Inflammatory macrophage treated with lipopolysaccharide for 4 hours (primary cell): Measurements from ENCODE around the gene TGIF1.

Experiments
- DNase-seq: peaks from one replicate; pipeline ENCODE4 v3.0.0-alpha.2; 2020

Gene TGIF1

GRCh38 chr18:3440341-3440740 is 9.6 kb upstream of the TGIF1 start:
- DNase-seq = no peak

GRCh38 chr18:3441290-3441689 is 8.7 kb upstream of the TGIF1 start:
- peak; percentile 32 for DNase-seq

DNA sequence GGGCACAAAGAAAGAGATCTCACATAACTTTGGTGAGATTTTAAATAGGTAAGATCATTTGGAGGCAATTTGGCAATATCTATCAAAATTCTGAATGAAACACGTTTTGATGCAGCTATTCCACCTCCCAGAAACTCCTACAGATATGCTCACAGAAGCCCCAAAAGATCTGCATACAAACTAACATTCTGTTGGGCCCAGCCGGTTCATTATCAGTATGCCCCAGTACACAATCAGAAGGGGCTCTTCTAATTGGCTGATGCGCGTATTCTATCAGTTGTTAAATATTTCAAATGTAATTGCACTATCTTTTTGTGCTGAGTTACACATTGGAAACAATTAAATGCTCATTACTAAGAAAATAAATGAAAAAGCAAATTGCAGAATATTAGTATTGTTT is 7.1 kb upstream of the TGIF1 start:
- no peak for DNase-seq

DNA sequence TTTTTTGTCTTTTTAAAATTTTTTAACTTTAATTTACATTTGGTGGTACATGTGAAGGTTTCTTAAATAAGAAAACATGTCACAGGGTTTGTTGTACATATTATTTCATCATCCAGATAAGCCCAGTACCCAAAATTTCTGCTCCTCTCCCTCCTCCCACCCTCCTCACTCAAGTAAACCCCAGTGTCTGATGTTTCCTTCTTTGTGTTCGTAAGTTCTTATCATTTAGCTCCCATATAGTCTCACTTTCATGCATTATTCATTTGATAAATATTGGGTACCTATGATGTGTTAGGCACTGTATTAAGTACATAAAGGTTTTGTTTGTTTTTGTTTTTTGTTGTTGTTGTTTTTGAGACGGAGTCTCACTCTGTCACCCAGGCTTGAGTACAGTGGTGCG is 5.7 kb upstream of the TGIF1 start:
- no peak for DNase-seq

- no peak for DNase-seq
These were observed 5.0 kb upstream of the TGIF1 start for GRCh38 chr18:3444954-3445353.

- DNase-seq = peak; percentile 45
These were observed 2.7 kb upstream of the TGIF1 start for GRCh38 chr18:3447068-3447894.

DNA sequence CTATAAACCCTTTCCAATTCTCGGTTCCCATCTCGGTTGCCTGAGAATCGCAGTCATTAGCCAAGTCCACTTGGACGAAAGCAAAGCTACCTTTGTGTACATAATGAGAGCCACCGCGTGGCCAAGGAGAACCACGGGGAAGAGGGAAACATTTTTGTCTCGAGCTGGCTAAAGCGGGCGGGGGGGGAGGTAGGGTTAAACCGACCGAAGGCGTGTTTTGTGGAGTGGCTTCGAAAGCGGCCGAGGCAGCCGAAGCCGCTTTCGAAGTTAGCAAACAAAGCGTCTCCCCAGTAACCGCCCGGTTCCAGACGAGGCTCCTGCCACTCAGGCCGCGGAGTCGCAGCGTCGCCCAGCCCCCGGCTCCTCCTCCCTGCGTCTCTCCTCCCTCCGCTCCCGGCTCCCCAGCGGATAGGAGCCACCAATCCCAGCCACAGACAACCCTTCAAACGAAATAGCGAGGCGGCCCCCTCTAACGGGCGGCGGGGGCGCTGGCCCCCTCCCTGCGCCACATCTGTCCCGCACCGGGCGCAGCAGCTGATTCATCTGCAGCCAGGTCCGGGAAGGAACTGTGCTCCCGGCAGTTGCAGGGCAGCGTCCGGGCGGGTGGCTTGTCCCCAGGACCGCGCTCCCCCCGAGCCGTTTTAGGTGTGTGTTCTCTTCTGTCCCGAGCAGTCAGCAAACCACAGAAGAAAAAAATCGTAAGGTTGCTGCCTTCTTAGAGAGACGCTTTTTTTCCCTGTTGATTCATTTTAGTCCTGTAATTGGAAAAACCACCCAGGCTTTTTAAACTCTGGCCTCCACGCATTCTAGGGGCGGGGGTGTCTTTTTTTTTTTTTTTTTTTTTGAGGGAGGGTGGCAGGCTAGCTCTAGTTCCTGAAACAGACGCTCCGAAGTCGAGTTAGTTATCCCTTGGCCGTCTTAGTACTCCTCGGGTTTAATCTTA is 1.8 kb upstream of the TGIF1 start:
- peak; percentile 97 for DNase-seq

- peak; percentile 99 for DNase-seq
These were observed 997 bp upstream of the TGIF1 start for GRCh38 chr18:3448838-3449511.

DNA sequence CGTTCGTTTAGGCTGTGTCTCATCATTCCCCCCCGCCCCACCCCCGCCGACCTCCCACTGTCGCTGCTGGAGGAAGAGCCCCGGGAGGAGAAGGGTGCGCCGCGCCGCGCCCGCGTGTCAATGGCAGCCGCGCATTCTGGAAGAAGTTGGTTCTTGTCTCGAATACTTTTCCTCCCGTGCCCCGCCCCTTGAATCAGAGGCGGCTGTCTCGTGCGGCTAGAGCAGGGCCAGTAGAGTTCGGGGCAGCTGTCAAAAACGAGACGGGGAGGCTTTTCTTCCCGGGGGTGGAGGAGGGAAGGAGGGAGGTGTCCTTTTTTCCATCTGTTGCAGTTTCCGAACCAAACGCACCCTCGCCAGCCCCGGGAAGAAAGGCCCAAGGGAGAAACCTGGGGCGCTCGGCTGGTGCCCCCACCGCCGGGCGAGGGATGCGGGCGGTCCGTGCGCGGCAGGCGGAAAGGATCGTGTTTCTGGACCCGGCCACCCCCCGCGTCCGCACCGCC is 410 bp upstream of the TGIF1 start:
- no peak for DNase-seq

DNA sequence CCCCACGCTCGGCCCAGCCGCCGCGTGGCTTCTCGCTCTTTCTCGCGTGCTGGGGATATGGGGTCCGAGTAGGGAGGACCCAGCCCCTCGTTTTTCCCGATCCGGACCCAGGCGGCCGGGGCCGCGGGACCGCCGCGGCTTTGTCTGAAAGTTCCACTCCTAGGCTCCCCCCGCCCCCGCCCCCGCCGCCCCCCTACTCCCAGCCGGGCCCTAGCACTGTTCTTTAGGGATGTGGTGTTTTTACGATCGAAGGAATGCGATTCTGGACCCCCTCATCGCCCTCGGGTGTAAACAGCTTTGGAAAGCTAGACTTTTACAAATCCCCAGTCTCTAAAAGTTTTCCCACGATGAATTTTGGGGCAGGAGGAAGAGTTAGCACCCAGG is 819 bp downstream of the TGIF1 start:
- no peak for DNase-seq

- DNase-seq = peak; percentile 90
These were observed 1.4 kb downstream of the TGIF1 start for GRCh38 chr18:3451183-3451988.

DNA sequence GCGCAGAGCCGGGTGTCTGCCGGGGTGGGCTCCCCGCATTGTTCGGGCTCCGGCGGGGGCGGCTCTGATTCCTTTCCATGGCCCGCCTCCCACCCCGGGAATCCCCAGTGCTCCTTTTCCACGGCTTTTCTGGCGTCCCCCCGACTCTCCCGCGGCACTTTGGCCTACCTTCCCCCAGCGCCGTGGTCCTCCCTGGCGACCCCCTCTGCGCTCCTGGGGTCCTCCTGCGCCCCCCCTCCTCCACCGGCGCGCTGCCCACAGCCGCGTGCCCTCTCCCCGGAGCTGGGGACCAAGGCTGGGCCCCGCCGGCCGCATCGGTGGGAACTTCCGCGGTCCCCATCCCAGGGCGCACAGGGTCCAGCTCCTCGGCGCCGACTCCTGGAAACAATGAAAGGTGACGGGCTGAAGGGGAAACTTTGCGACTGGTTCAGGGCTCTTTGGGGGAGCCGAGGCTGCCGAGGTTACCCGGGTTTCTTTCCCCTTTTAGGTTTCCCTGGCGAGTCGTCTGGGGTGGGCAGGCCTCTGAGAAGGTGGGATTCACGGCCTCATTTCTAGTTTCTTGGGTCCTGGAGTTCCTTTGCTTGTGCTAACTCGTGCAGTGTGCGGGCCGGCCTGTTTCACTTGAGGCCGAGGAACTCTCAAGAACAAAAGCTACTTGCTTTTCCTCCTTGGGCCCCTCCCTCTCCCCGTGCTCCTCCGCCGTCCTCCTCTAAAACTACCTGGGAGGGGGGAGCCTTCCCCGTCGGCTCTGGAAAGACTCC is 2.2 kb downstream of the TGIF1 start:
- peak; percentile 42 for DNase-seq

GRCh38 chr18:3452750-3453539 is 3.0 kb downstream of the TGIF1 start:
- no peak for DNase-seq

DNA sequence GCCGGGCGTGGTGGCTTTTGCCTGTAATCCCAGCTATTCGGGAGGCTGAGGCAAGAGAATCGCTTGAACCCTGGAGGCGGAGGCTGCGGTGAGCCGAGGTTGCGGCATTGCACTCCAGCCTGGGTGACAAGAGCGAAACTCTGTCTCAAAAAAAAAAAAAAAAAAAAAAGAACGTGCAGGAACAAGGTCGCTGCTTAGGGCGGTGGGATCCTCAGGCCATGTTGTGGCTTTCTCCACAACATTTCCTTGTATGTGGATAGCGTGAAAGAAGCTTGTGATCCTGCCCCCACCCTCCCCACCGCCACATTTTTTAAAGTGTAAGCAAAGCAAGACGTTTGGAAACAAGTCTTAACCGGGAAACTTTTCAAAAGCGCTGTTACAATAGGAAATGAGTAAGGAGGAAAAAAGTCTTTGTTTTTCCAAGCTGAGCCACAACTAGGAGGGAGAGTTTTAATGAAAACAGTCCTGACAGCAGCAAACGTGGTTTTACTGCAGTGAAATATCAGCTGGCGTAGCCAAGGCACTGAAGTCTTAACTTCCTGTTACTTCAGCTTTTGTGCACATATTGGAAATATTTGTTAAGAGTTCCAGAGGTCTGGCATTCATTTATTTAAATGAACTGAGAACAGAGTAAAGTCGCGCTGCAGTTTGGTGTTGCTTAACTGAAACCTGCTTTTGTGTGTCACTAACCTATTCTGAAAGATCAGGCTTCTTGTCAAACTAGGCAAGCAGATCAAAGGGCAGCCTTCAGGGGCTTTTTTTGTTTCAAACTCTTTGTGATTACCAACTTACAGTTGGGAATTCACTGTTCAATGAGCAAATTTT is 3.8 kb downstream of the TGIF1 start:
- DNase-seq = peak; percentile 72

DNA sequence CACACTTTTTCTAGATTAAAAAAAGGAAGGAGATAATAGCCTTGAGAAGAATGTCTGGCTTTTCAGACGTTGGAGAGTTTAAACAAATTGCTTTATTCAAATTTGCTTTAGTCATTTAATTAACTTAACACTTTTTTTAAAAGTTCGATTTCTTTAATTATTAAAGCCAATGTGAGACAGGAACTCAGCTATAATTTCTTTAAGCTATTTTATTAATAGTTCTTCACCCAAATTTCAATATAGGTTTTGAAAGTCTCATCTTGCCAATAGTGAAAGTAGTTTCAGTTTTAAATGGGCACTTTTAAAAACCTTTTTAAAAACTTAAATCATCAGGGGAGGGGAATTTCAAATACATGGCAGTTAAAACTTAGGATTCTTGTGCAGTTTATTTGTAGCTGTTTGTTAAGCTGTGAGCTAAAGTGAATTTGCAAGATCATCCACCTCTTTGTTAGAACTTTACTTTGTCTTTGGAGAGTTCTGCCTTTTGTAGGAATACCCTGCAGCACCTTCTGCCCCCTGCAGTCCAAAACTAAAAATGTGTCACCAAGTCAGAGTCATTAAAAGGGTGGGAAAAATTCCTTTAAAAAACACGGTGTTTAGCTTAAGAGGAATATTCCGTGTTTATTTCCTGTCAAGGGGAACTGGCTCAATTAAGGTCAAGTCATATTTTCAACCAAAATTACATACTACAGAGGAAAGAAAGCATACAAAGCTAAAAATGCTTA is 4.6 kb downstream of the TGIF1 start:
- peak; percentile 57 for DNase-seq

GRCh38 chr18:3455090-3455635 is 5.2 kb downstream of the TGIF1 start:
- DNase-seq = no peak

DNA sequence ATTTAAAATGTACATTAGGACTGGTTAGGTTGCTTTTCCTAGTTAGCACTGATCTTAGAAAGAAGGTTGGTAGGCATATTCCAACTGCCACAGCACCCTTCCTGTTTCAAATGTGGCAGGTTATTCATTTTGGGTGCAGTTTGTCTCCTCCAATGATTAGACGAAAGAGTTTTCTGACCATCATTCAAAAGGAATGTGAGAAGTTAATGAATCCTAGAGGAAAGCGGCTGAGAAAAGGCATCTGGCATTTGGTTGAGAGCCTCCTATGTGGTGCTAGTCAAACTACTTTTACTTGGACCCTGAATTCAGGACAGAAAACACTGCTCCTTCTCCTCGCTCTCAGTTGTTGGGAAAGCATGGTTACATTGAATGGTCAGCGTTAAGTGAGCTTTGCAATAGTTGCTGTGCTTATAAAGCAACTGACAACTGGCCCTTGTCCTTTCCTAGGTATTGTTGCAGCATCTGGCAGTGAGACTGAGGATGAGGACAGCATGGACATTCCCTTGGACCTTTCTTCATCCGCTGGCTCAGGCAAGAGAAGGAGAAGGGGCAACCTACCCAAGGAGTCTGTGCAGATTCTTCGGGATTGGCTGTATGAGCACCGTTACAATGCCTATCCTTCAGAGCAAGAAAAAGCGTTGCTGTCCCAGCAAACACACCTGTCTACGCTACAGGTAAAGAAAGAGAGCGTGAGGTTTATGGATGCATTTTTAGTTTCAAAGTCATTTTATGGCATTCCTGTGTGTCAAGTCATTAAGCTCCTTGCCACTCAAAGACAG is 6.1 kb downstream of the TGIF1 start:
- DNase-seq = no peak

- no peak for DNase-seq
These were observed 6.7 kb downstream of the TGIF1 start for GRCh38 chr18:3456686-3457069.
